Brain microvascular endothelial cell (primary cell): ENCODE measurements around the gene SPON2.

Source experiments
- DNase-seq: peaks from one replicate; pipeline ENCODE4 v3.0.0-alpha.2; 2020
- H3K27ac ChIP-seq: fragments of 250-450 bp; sonication (Bioruptor Pico); 2 replicates; pipeline ENCODE4 v1.5.1; 2020; ENCODE audit warnings: mild to moderate bottlenecking, moderate library complexity
- H3K27me3 ChIP-seq: fragments of 250-450 bp; sonication (Bioruptor Pico); replicated peaks from 2 replicates; pipeline ENCODE4 v1.5.1; 2020; ENCODE audit warnings: mild to moderate bottlenecking
- H3K36me3 ChIP-seq: fragments of 250-450 bp; sonication (Bioruptor Pico); replicated peaks from 2 replicates; pipeline ENCODE4 v1.5.1; 2020; ENCODE audit warnings: mild to moderate bottlenecking
- H3K4me3 ChIP-seq: 2 replicates; pipeline ENCODE4 v1.5.1; 2011; ENCODE audit warnings: low read depth, mild to moderate bottlenecking, control low read depth, low read length, moderate library complexity
- in situ Hi-C: cut with HindIII; loops from 2 replicates; pipeline ENCODE4 v1.10.0; 2017; ENCODE audit warnings: low sequenced_read_pairs, low pct_ligation_motif_present
- TF ChIP-seq, protein P1 (sequence below): IDR thresholded peaks from 2 replicates; pipeline ENCODE4 v1.5.1; 2011; ENCODE audit warnings: low read depth, mild to moderate bottlenecking, moderate library complexity, low read length, control low read depth, inconsistent platforms; ENCODE audit errors: missing control alignments

SPON2 gene

DNA sequence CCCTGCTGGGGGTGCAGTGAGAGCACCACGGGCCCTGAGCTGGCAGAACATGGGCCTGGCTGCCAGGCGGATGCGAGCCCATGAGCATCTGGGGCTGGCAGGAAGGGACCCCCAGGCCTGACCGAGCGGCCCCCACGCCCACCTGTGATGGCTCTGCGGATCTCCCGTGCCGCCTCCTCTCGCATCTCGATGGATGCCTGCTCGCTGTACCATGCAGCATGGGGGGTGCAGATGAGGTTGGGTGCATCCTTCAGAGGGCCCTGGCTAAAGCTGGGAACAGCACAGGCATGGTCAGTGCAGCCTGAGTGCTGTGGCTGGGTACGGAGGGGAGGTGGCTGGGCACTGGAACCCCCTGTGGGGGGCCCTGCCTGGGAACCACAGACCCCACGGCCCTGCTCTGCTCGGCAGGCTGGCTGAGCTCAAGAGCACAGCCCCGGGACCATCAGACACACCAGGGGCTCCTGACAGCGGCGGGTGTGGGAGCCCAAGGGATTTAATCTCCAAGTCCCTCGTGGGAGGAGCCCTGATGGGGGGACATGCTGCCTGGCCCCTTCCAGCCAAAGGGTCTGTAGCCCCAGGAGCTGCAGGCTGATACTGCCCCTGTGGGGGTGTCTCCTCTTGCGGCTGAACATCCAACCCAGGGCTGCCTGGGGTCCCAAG, 41.1 kb upstream of the SPON2 start:
- DNase-seq = no peak
- H3K27me3 ChIP-seq = no peaks in the 10 kb centered on the region
- H3K4me3 ChIP-seq = no peak overlapping the region
- TF ChIP-seq, protein P1, sequence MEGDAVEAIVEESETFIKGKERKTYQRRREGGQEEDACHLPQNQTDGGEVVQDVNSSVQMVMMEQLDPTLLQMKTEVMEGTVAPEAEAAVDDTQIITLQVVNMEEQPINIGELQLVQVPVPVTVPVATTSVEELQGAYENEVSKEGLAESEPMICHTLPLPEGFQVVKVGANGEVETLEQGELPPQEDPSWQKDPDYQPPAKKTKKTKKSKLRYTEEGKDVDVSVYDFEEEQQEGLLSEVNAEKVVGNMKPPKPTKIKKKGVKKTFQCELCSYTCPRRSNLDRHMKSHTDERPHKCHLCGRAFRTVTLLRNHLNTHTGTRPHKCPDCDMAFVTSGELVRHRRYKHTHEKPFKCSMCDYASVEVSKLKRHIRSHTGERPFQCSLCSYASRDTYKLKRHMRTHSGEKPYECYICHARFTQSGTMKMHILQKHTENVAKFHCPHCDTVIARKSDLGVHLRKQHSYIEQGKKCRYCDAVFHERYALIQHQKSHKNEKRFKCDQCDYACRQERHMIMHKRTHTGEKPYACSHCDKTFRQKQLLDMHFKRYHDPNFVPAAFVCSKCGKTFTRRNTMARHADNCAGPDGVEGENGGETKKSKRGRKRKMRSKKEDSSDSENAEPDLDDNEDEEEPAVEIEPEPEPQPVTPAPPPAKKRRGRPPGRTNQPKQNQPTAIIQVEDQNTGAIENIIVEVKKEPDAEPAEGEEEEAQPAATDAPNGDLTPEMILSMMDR = no peak
- peaks cover 49% of the 10 kb centered on the region for H3K36me3 ChIP-seq
- in situ Hi-C loops = no loop called here
- no peak overlapping the region for H3K27ac ChIP-seq

DNA sequence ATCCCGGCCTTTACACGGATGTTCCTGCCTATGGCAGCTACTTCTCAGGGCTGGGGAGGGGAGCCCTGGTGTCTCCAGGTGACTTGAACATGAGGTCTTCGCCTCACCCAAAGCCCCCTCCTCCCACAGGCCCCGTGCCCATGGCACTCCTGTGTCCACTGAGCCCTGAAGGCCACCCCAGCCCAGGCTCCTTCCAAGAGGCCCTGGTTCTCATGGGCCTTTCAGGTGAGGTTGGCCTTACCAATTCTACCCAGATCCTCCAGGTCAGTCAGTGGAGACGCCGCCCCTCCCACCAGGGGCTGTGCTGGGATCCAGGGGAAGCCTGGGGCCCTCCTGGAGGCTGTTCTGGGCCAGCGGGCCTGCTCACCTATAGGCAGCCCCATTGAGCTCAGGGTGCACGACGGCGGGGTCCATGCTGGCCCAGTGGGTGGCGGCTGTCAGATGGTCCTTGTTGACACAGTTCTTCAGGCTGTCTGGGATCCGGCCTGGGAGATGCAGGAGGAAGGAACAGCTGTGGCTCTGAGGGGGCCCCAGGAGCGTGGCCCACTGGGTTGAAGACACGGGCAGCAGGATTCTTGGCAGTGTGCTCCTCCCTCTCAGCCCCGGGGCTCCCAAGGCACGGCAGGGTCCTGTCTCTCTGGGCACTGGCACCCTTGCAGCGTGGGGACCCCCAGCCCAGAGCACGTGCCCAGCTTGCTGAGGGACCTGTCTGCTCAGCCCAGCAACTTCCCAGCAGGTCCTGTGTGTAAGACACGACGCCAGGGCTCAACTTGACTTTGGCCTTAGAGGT, 40.4 kb upstream of the SPON2 start:
- Histone ChIP-seq H3K4me3 (no peak overlapping the region), H3K36me3 (peaks cover 49% of the 10 kb centered on the region), H3K27me3 (no peaks in the 10 kb centered on the region), H3K27ac (no peak overlapping the region)
- in situ Hi-C loops = no loop called here
- no peak for DNase-seq
- TF ChIP-seq, protein P1 = no peak

DNA sequence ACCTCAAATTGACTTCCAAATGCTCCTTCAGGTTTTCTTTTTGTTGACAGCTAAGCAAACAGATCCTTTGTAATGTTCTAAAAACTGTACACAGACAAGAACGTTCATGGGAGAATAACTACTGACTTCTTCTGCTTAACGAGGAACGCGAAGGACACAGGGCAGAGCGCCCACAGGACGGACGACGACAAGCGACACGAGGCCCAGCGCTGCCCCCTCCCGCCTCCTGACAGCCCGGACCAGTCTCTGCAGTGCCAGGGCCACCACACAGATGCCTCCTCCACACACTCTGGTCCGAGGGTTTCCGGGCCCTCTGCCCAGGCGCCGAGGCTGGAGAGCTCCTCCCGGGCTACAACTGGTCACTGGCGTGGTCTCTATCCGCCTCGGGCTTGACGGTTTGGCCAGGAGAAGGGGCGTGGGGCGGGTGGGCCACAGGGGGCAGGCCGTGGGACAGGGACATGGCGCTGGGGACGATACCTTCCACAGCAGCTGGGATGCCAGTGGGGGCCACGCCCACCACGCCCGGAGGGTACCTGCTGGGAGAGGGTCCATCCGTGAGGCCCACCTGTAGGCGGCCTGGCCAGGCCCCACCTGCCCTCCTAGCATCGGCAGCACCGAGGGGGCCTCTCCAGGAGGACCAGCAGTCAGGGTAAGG, 39.6 kb upstream of the SPON2 start:
- H3K27ac ChIP-seq = no peak overlapping the region
- TF ChIP-seq, protein P1 = no peak
- in situ Hi-C loops = no loop called here
- no peaks in the 10 kb centered on the region for H3K27me3 ChIP-seq
- no peak overlapping the region for H3K4me3 ChIP-seq
- DNase-seq = no peak
- H3K36me3 ChIP-seq = peaks cover 43% of the 10 kb centered on the region

DNA sequence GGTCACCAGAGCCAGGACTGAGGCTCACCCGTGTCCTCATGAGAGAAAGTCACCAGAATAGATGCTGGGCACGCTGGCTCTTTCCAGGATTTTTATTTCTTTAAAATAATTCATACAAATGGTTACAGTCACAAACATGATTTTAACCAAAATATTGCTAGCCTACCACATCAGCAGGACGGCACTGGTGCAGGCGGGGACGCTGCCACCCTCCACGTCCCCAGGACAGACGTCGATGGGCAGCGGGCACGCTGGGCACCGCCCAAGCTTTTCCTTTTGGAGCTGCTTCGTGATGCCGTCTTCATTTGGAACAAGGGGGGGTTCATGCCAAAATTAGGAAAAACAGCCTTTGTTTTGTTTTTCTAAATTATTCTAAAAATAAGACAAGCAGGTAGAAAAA, 39.0 kb upstream of the SPON2 start:
- no peaks in the 10 kb centered on the region for H3K27me3 ChIP-seq
- H3K36me3 ChIP-seq = peaks cover 39% of the 10 kb centered on the region
- in situ Hi-C loops = no loop called here
- TF ChIP-seq, protein P1 = no peak
- H3K27ac ChIP-seq = no peak overlapping the region
- no peak overlapping the region for H3K4me3 ChIP-seq
- no peak for DNase-seq

DNA sequence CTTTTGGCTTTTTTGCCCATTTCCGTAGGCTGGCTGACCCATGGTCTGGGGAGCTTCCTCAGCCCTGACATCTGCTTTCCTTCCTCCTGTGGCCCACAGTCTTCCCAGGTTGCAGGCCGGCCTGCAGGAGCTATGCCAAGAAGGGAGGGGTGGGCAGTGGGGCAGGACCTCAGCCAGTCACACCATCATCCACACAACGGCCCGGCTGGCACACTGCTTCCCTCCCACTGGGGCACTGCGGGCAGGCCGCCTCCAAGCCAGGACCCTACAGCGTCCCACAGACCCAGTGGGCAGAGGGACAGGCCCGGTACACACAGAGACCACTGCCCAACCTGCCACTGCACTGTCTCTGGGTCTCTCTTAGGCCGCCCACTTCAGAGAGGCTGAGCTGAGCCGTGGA, 38.6 kb upstream of the SPON2 start:
- TF ChIP-seq, protein P1 = no peak
- in situ Hi-C loops = no loop called here
- Histone ChIP-seq H3K27ac (no peak overlapping the region), H3K27me3 (no peaks in the 10 kb centered on the region), H3K4me3 (no peak overlapping the region), H3K36me3 (peaks cover 36% of the 10 kb centered on the region)
- no peak for DNase-seq
